Endothelial cell of umbilical vein (primary cell): Measurements from ENCODE around the gene MESP2. TPM values are rescaled to one million over a fixed set of nuclear protein-coding genes. Genes with fewer than 3 reads are reported as not detected.

Experiments used
- BruUV-seq: library from RNA; stranded (reverse); fragments of 400-500 nt; replicated peaks from 2 replicates; lab custom pipeline; 2021; lab: Mats Ljungman, UMichigan
- CTCF ChIA-PET: fragments of 300-600, 350-600 bp; sonication (Branson Sonifier 250); formaldehyde crosslinking; loops from one replicate; lab custom pipeline; 2021; ENCODE audit warnings: antibody characterized with exemption, inconsistent platforms; lab: Charles Lee
- POLR2A ChIA-PET: fragments of 300-600, 350-600 bp; sonication (Branson Sonifier 250); formaldehyde crosslinking; loops from one replicate; lab custom pipeline; 2021; ENCODE audit warnings: antibody characterized with exemption, inconsistent platforms; lab: Charles Lee
- DNase-seq: peaks from one replicate; pipeline ENCODE4 v3.0.0-alpha.2; 2011; ENCODE audit warnings: low read depth, low spot score
- FAIRE-seq: peaks from 2 replicates; lab custom pipeline; 2011; peaks lifted over from hg19 to GRCh38; lab: Jason Lieb, UNC
- H2AFZ ChIP-seq: 2 replicates; pipeline ENCODE4 v1.6.0; 2012; ENCODE audit warnings: low read depth, low read length, control low read depth, inconsistent platforms
- H3K27ac ChIP-seq: 2 replicates; pipeline ENCODE4 v1.5.1; 2011; ENCODE audit warnings: low read depth, mild to moderate bottlenecking, control low read depth, low read length, moderate library complexity; ENCODE audit not compliant: insufficient read depth
- H3K27me3 ChIP-seq, 2 experiments: 2 replicates each; pipeline versions ENCODE4 v1.6.0 to v1.6.1; 2011; ENCODE audit warnings: low read length in 2 of 2, mixed read lengths in 1 of 2; ENCODE audit not compliant: control insufficient read depth in 2 of 2, insufficient read depth in 2 of 2
- H3K36me3 ChIP-seq, 2 experiments: 2 replicates in 1 of 2; 3 replicates in 1 of 2; pipeline ENCODE4 v1.5.1; 2011; ENCODE audit warnings: low read length in 2 of 2, mild to moderate bottlenecking in 1 of 2, moderate library complexity in 1 of 2; ENCODE audit not compliant: control insufficient read depth in 2 of 2, insufficient read depth in 2 of 2; ENCODE audit errors: extremely low read depth in 1 of 2
- H3K4me1 ChIP-seq: 3 replicates; pipeline ENCODE4 v1.5.1; 2011; ENCODE audit warnings: mild to moderate bottlenecking, low read length; ENCODE audit not compliant: control insufficient read depth, insufficient read depth; ENCODE audit errors: extremely low read depth
- H3K4me2 ChIP-seq: 2 replicates; pipeline ENCODE4 v1.6.1; 2011; ENCODE audit warnings: low read length, control low read depth, mixed read lengths; ENCODE audit not compliant: insufficient read depth
- H3K4me3 ChIP-seq, 3 experiments: fragments of 200-600 bp in 1 of 3; sonication (generic), shearing (Covaris generic) in 1 of 3; replicated peaks in 1 of 3; 2 replicates each; pipeline ENCODE4 v1.5.1; 2011 to 2016; ENCODE audit warnings: control low read depth in 3 of 3, low read length in 3 of 3, mild to moderate bottlenecking in 2 of 3, inconsistent platforms in 1 of 3, low read depth in 1 of 3, moderate library complexity in 1 of 3; ENCODE audit not compliant: insufficient read depth in 1 of 3
- H3K79me2 ChIP-seq: 2 replicates; pipeline ENCODE4 v1.6.0; 2012; ENCODE audit warnings: low read length, inconsistent platforms; ENCODE audit not compliant: control insufficient read depth, insufficient read depth
- H3K9ac ChIP-seq: replicated peaks from 2 replicates; pipeline ENCODE3; 2011; ENCODE audit warnings: low read length, control low read depth; ENCODE audit not compliant: insufficient read depth; ENCODE audit errors: extremely low read depth
- H3K9me1 ChIP-seq: replicated peaks from 3 replicates; pipeline ENCODE4 v1.6.0; 2011; ENCODE audit warnings: mild to moderate bottlenecking, low read length; ENCODE audit not compliant: control insufficient read depth, insufficient read depth; ENCODE audit errors: extremely low read depth
- H3K9me3 ChIP-seq: replicated peaks from 2 replicates; pipeline ENCODE4 v1.5.1; 2012; ENCODE audit warnings: low read length, inconsistent platforms; ENCODE audit not compliant: control insufficient read depth, insufficient read depth
- H4K20me1 ChIP-seq: replicated peaks from 2 replicates; pipeline ENCODE3; 2011; ENCODE audit warnings: mild to moderate bottlenecking, low read length; ENCODE audit not compliant: control insufficient read depth, insufficient read depth; ENCODE audit errors: extremely low read depth
- EZH2 ChIP-seq: IDR thresholded peaks from 2 replicates; pipeline ENCODE4 v1.6.1; 2012; ENCODE audit warnings: borderline replicate concordance, low read depth, mild to moderate bottlenecking, moderate library complexity, low read length, inconsistent platforms; ENCODE audit not compliant: severe bottlenecking
- FOS ChIP-seq: IDR thresholded peaks from 2 replicates; pipeline ENCODE4 v1.6.1; 2011; ENCODE audit warnings: mild to moderate bottlenecking, low read length, moderate library complexity, borderline replicate concordance; ENCODE audit not compliant: insufficient read depth
- GATA2 ChIP-seq: IDR thresholded peaks from 2 replicates; pipeline ENCODE4 v1.7.0; 2011; ENCODE audit warnings: low read depth, mild to moderate bottlenecking, moderate library complexity, mixed read lengths, low read length; ENCODE audit not compliant: insufficient read length, insufficient read depth
- JUN ChIP-seq: IDR thresholded peaks from 2 replicates; pipeline ENCODE4 v1.6.1; 2011; ENCODE audit warnings: borderline replicate concordance, low read depth; ENCODE audit not compliant: insufficient read length, insufficient read depth
- MYC ChIP-seq: IDR thresholded peaks from one replicate; pipeline ENCODE4 v1.6.1; 2011; ENCODE audit warnings: mild to moderate bottlenecking, low read depth, low read length
- POLR2A ChIP-seq: IDR thresholded peaks from 2 replicates; pipeline ENCODE4 v1.6.1; 2012; ENCODE audit warnings: low read depth, mild to moderate bottlenecking, control low read depth, low read length
- POLR2AphosphoS5 ChIP-seq: IDR thresholded peaks from 2 replicates; pipeline ENCODE4 v1.6.1; 2012; ENCODE audit warnings: low read depth, mild to moderate bottlenecking, control low read depth, low read length, moderate library complexity; ENCODE audit not compliant: insufficient read depth
- dilution Hi-C: fragments of 300-500 bp; cut with MboI; formaldehyde crosslinking; loops from one replicate; pipeline ENCODE4 v1.15.0; 2019; ENCODE audit warnings: low sequenced_read_pairs; ENCODE audit not compliant: extremely low pct_ligation_motif_present
- intact Hi-C: fragments of 100-400 bp; cut with micrococcal nuclease; formaldehyde crosslinking; loops from one replicate; pipeline ENCODE4 v1.10.0; 2022
- polyA plus RNA-seq, 4 experiments: library from polyadenylated mRNA; depleted of rRNA in 3 of 4; stranded (reverse) in 3 of 4; unstranded in 1 of 4; fragments of >200 nt; gene quantifications; 2 replicates each; pipeline versions ENCODE4 v1.2.1 to v1.2.3, GENCODE V29; 2011 to 2012; ENCODE audit warnings: missing spikeins in 1 of 4
- total RNA-seq: library from RNA; stranded (reverse); gene quantifications from 2 replicates; pipeline ENCODE4 v1.2.3, GENCODE V29; 2021
- TF ChIP-seq, protein P1 (sequence below): IDR thresholded peaks from 2 replicates; pipeline ENCODE4 v1.6.1; 2011; ENCODE audit not compliant: insufficient read depth, insufficient read length
- TF ChIP-seq, protein P2 (sequence below), 2 donors: IDR thresholded peaks; 1 replicate in 1 of 2; 2 replicates in 1 of 2; pipeline ENCODE4 v1.5.1; 2011; ENCODE audit warnings: low read length in 2 of 2, mild to moderate bottlenecking in 2 of 2, moderate library complexity in 2 of 2, control low read depth in 1 of 2, inconsistent platforms in 1 of 2, low read depth in 1 of 2; ENCODE audit not compliant: insufficient read depth in 1 of 2; ENCODE audit errors: extremely low read depth in 1 of 2

The MESP2 gene
- total and polyA plus RNA-seq, 2 donors (not counting 3 experiments of a cell fraction or from before 2014, with no cell fraction given), result 0.42 to 0.43 TPM

DNA sequence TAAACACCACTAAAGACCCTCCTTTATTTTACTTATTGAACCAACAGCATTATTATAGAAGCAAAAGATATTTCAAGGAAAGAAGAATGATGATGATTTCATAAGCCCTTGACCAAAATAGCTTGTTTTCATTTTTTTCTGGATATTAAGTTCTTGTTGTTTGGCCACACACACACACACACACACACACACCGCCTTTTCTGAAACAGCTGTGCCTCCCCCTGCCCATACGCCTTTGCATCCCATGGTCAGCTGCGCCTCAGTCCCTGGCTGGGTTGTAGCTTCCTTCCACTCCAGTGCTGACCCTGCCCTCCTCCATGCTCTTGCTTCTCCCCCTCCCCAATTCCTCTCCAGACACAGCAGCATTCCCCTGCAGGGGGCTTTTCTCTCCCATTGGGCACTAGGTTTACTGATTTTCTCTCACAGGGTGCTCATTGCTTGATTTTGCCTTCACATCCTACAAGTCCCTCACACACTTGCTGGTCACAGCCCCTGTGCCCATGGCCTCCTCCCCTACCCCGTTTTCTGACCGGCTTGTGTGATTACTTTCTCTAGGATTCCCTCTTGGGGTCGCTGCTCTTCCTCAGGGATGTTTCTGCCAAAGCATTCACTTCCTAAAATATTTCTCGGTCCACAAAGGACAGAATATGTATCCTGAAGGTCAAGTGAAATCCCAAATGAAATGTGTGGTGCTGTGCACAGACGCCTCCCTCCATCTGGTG is 43.5 kb upstream of the MESP2 start:
- Histone ChIP-seq H3K4me3 (no peak overlapping the region), H3K4me1 (no peaks in the 10 kb centered on the region), H3K36me3 (no peaks in the 10 kb centered on the region), H3K4me2 (no peak overlapping the region), H2AFZ (no peak overlapping the region), H3K9ac (no peak overlapping the region), H4K20me1 (no peaks in the 10 kb centered on the region), H3K79me2 (no peaks in the 10 kb centered on the region), H3K9me3 (no peaks in the 10 kb centered on the region), H3K27me3 (peaks cover 26 to 27% of the 10 kb centered on the region in 2 experiments), H3K27ac (no peak overlapping the region), H3K9me1 (no peaks in the 10 kb centered on the region)
- intact Hi-C loops, result no loop called here
- DNase-seq (no peak), FAIRE-seq (no peak)
- TF ChIP-seq MYC (no peak), JUN (no peak), POLR2A (no peak), GATA2 (no peak), POLR2AphosphoS5 (no peak), FOS (no peak), EZH2 (no peak)
- TF ChIP-seq, protein P1, sequence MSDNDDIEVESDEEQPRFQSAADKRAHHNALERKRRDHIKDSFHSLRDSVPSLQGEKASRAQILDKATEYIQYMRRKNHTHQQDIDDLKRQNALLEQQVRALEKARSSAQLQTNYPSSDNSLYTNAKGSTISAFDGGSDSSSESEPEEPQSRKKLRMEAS, result no peak
- TF ChIP-seq, protein P2, sequence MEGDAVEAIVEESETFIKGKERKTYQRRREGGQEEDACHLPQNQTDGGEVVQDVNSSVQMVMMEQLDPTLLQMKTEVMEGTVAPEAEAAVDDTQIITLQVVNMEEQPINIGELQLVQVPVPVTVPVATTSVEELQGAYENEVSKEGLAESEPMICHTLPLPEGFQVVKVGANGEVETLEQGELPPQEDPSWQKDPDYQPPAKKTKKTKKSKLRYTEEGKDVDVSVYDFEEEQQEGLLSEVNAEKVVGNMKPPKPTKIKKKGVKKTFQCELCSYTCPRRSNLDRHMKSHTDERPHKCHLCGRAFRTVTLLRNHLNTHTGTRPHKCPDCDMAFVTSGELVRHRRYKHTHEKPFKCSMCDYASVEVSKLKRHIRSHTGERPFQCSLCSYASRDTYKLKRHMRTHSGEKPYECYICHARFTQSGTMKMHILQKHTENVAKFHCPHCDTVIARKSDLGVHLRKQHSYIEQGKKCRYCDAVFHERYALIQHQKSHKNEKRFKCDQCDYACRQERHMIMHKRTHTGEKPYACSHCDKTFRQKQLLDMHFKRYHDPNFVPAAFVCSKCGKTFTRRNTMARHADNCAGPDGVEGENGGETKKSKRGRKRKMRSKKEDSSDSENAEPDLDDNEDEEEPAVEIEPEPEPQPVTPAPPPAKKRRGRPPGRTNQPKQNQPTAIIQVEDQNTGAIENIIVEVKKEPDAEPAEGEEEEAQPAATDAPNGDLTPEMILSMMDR (IDR thresholded peaks at IDR 0.05; ENCODE audit: extremely low read depth in 1 of 2, insufficient read depth in 1 of 2, low read depth in 1 of 2, low read length in 2 of 2), result no peak
- POLR2A ChIA-PET, result no interaction called here
- no TSS peak for BruUV-seq
- CTCF ChIA-PET, result interaction anchor here (1.0 to 1.4 kb wide), 2 partner anchors 8 to 144 kb away, joined by 3 to 6 read pairs; no protein-coding TSS in a partner anchor
- dilution Hi-C loops, result no loop called here
